ENCODE results near the gene SRSF3.
"Not testable (repeated sequence)": the region's sequence is repeated elsewhere in the genome, so short reads cannot be mapped to it uniquely, and the experiment has no call there.

SRSF3 gene

DNA sequence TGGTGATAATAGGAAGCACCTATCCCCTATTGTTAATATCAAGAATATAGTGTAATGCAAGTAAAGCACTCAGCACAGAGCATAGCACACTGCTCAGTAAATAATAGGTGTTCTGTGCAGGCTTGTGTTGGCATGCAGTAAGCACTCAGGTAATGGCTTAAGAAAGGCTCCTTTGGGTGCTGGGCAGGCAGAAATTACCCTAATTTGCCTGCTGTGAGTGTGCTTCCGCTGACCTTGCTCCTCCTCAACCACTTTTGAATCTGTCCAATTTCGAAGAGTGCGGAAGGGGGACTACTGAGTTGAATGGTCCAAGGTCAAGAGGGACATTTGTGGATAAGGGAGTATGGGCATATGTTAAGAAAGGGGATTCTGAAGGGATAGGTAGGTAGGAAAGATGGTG, 15.4 kb downstream of the SRSF3 start:
- peak; percentile 4; the same call in 2 of the 3 replicates for ATAC-seq
- TF ChIP-seq ARNTL (CRISPR knock-in tag; IDR thresholded peaks at IDR 0.05; ENCODE audit: borderline replicate concordance, low read depth), result no peak
- TF ChIP-seq, protein P1, sequence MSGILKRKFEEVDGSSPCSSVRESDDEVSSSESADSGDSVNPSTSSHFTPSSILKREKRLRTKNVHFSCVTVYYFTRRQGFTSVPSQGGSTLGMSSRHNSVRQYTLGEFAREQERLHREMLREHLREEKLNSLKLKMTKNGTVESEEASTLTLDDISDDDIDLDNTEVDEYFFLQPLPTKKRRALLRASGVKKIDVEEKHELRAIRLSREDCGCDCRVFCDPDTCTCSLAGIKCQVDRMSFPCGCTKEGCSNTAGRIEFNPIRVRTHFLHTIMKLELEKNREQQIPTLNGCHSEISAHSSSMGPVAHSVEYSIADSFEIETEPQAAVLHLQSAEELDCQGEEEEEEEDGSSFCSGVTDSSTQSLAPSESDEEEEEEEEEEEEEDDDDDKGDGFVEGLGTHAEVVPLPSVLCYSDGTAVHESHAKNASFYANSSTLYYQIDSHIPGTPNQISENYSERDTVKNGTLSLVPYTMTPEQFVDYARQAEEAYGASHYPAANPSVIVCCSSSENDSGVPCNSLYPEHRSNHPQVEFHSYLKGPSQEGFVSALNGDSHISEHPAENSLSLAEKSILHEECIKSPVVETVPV (CRISPR knock-in tag; IDR thresholded peaks at IDR 0.05), result no peak
- TF ChIP-seq SNAI2 (CRISPR knock-in tag; IDR thresholded peaks at IDR 0.05), result no peak
- TF ChIP-seq ZFP30 (CRISPR knock-in tag; IDR thresholded peaks at IDR 0.05), result no peak
- no peak for TF ChIP-seq ISL1 (CRISPR knock-in tag; IDR thresholded peaks at IDR 0.05)
- no peak for TF ChIP-seq ZNF70 (CRISPR knock-in tag; IDR thresholded peaks at IDR 0.05)

DNA sequence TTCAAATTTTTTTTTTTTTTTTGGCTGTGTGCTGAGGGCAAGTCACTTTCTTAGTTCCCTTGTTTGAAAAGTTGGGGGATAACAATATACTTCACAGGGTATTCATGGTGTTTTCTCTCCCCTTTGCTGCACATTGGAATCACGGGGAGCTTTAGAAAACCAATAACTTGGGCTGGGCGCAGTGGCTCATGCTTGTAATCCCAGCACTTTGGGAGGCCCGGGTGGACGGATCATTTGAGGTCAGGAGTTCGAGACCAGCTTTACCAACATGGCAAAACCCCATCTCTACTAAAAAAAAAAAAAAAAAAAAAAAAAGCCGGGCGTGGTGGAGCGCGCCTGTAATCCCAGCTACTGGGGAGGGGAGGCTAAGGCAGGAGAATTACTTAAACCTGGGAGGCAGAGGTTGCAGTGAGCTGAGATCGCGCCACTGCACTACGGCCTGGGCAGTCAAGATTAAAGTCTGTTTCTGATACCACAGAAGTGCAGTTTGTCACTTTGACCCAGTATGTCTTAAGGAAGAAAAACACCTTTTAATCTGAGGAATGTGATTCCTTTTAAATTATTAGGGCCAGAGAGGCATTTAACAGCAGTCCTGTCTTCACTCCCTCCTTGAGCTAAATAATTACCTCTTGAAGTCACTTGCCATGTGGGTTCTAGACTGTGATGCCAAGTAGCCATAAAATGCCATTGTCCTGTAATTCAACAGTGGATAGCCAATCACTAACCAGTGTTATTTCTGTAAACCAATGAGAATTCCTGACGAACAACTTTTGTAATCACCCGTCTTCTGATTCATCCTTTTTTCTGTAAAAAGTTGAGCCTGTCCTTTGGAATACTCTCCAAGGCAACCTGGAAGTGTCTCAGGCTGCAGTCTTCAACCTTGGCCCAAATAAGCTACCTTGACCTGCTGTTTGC, 16.1 kb downstream of the SRSF3 start:
- no peak for ATAC-seq
- TF ChIP-seq TOX (CRISPR knock-in tag; IDR thresholded peaks at IDR 0.05; ENCODE audit: borderline replicate concordance), result no peak

DNA sequence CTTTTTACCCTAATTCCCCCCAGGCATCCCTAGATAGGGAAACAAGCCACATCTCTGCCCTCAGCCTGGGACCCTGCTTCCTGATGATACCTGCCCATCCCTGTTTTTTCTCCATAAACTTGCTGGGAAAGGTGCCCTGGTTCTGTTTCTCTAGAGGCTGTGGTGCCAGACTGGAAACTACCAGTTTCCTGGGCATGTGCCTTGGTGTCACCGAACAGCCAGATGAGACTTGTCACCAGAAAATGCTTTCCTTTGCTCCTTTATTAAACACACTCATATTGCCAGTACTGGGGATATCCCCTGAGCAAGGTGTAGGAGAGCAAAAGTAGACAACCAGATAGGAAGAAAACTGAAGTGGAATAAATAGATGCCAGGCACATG, 16.8 kb downstream of the SRSF3 start:
- TF ChIP-seq ZC3H10 (CRISPR knock-in tag; IDR thresholded peaks at IDR 0.05) (no peak), BACH2 (CRISPR knock-in tag; IDR thresholded peaks at IDR 0.05; ENCODE audit: borderline replicate concordance) (no peak), ZNF70 (CRISPR knock-in tag; IDR thresholded peaks at IDR 0.05) (no peak), ZNF8 (CRISPR knock-in tag; IDR thresholded peaks at IDR 0.05) (no peak), OSR1 (CRISPR knock-in tag; IDR thresholded peaks at IDR 0.05) (no peak), ARNTL (CRISPR knock-in tag; IDR thresholded peaks at IDR 0.05; ENCODE audit: borderline replicate concordance, low read depth) (no peak), RARB (CRISPR knock-in tag; IDR thresholded peaks at IDR 0.05) (no peak), TOX (CRISPR knock-in tag; IDR thresholded peaks at IDR 0.05; ENCODE audit: borderline replicate concordance) (no peak), TCF4 (CRISPR knock-in tag; IDR thresholded peaks at IDR 0.05; ENCODE audit: borderline replicate concordance) (no peak), ISL1 (CRISPR knock-in tag; IDR thresholded peaks at IDR 0.05) (no peak), SNAI2 (CRISPR knock-in tag; IDR thresholded peaks at IDR 0.05) (no peak), CSDC2 (CRISPR knock-in tag; IDR thresholded peaks at IDR 0.05) (no peak)
- TF ChIP-seq, protein P2, sequence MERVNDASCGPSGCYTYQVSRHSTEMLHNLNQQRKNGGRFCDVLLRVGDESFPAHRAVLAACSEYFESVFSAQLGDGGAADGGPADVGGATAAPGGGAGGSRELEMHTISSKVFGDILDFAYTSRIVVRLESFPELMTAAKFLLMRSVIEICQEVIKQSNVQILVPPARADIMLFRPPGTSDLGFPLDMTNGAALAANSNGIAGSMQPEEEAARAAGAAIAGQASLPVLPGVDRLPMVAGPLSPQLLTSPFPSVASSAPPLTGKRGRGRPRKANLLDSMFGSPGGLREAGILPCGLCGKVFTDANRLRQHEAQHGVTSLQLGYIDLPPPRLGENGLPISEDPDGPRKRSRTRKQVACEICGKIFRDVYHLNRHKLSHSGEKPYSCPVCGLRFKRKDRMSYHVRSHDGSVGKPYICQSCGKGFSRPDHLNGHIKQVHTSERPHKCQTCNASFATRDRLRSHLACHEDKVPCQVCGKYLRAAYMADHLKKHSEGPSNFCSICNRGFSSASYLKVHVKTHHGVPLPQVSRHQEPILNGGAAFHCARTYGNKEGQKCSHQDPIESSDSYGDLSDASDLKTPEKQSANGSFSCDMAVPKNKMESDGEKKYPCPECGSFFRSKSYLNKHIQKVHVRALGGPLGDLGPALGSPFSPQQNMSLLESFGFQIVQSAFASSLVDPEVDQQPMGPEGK (CRISPR knock-in tag; IDR thresholded peaks at IDR 0.05; ENCODE audit: borderline replicate concordance), result no peak
- TF ChIP-seq, protein P3, sequence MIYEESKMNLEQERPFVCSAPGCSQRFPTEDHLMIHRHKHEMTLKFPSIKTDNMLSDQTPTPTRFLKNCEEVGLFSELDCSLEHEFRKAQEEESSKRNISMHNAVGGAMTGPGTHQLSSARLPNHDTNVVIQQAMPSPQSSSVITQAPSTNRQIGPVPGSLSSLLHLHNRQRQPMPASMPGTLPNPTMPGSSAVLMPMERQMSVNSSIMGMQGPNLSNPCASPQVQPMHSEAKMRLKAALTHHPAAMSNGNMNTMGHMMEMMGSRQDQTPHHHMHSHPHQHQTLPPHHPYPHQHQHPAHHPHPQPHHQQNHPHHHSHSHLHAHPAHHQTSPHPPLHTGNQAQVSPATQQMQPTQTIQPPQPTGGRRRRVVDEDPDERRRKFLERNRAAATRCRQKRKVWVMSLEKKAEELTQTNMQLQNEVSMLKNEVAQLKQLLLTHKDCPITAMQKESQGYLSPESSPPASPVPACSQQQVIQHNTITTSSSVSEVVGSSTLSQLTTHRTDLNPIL (CRISPR knock-in tag; IDR thresholded peaks at IDR 0.05; ENCODE audit: low read depth), result no peak
- TF ChIP-seq, protein P4, sequence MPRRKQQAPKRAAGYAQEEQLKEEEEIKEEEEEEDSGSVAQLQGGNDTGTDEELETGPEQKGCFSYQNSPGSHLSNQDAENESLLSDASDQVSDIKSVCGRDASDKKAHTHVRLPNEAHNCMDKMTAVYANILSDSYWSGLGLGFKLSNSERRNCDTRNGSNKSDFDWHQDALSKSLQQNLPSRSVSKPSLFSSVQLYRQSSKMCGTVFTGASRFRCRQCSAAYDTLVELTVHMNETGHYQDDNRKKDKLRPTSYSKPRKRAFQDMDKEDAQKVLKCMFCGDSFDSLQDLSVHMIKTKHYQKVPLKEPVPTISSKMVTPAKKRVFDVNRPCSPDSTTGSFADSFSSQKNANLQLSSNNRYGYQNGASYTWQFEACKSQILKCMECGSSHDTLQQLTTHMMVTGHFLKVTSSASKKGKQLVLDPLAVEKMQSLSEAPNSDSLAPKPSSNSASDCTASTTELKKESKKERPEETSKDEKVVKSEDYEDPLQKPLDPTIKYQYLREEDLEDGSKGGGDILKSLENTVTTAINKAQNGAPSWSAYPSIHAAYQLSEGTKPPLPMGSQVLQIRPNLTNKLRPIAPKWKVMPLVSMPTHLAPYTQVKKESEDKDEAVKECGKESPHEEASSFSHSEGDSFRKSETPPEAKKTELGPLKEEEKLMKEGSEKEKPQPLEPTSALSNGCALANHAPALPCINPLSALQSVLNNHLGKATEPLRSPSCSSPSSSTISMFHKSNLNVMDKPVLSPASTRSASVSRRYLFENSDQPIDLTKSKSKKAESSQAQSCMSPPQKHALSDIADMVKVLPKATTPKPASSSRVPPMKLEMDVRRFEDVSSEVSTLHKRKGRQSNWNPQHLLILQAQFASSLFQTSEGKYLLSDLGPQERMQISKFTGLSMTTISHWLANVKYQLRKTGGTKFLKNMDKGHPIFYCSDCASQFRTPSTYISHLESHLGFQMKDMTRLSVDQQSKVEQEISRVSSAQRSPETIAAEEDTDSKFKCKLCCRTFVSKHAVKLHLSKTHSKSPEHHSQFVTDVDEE (CRISPR knock-in tag; IDR thresholded peaks at IDR 0.05), result no peak
- TF ChIP-seq, protein P1 (CRISPR knock-in tag; IDR thresholded peaks at IDR 0.05), result no peak
- ATAC-seq, result no peak

DNA sequence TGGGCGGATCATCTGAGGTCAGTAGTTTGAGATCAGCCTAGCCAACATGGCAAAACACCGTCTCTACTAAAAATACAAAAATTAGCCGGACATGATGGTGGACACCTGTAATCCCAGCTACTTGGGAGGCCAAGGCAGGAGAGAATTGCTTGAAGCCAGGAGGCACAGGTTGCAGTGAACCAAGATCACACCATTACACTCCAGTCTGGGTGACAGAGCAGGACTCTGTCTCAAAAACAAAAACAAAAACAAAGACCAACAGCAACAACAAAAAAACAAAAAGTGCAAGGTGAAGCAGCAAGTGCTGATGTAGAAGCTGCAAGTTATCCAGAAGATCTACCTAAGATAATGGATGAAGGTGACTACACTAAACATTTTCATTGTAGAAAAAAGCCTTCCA, 17.5 kb downstream of the SRSF3 start:
- ATAC-seq, result not testable (repeated sequence)
